HCT116 (cell line): ENCODE measurements around the gene RGS10.

Source experiments
- EZH2 ChIP-seq: fragments of 200-600 bp; sonication (generic); IDR thresholded peaks from 2 replicates; pipeline ENCODE4 v1.6.1; 2017; ENCODE audit warnings: antibody characterized with exemption, mixed run types
- EZH2phosphoT487 ChIP-seq: fragments of 200-600 bp; IDR thresholded peaks from 2 replicates; pipeline ENCODE4 v1.6.1; 2018; ENCODE audit warnings: antibody characterized with exemption, borderline replicate concordance
- POLR2A ChIP-seq: IDR thresholded peaks from 2 replicates; pipeline ENCODE4 v1.7.0; 2011; ENCODE audit warnings: borderline replicate concordance; ENCODE audit not compliant: insufficient read depth, insufficient read length; ENCODE audit errors: extremely low read depth
- POLR2AphosphoS5 ChIP-seq: IDR thresholded peaks from 2 replicates; pipeline ENCODE4 v1.6.1; 2011; ENCODE audit warnings: mild to moderate bottlenecking, low read depth, low read length, moderate library complexity
- RAD21 ChIP-seq: IDR thresholded peaks from 2 replicates; pipeline ENCODE4 v1.6.1; 2012; ENCODE audit warnings: low read depth, mild to moderate bottlenecking
- SRF ChIP-seq: IDR thresholded peaks from 2 replicates; pipeline ENCODE4 v1.6.1; 2012; ENCODE audit warnings: low read depth
- TF ChIP-seq, protein P1 (sequence below), 3 experiments: fragments of 200-600 bp in 1 of 3; sonication (generic) in 1 of 3; IDR thresholded peaks in 2 of 3; conservative IDR thresholded peaks in 1 of 3; 2 replicates each; pipeline ENCODE4 v1.5.1; 2012 to 2017; ENCODE audit warnings: low read depth in 2 of 3, low read length in 2 of 3, antibody characterized with exemption in 1 of 3, borderline replicate concordance in 1 of 3, control low read depth in 1 of 3, mild to moderate bottlenecking in 1 of 3, mixed read lengths in 1 of 3, mixed run types in 1 of 3, moderate library complexity in 1 of 3; ENCODE audit not compliant: insufficient read depth in 1 of 3
- TF ChIP-seq, protein P2 (sequence below): IDR thresholded peaks from 2 replicates; pipeline ENCODE4 v1.6.1; 2012; ENCODE audit warnings: low read depth
- TF ChIP-seq, protein P3 (sequence below): IDR thresholded peaks from 2 replicates; pipeline ENCODE4 v1.6.1; 2012

DNA sequence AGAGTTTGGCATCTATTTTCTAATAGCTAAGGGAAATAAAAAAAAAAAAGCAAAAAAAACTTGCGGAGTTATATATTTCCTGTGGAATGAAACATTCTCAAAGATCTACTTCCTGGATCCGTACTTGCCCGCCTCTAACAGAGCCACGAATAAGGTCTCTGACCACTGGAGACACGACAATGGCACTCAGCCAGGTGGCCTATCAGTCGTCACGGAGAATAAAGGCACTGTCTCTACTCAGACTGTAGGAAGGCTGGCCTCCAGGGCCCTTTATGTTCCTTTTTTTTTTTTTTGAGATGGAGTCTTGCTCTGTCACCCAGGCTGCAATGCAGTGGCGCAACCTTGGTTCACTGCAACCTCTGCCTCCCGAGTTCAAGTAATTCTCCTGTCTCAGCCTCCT, 58.7 kb downstream of the RGS10 start:
- TF ChIP-seq EZH2 (no peak), POLR2A (no peak), SRF (no peak), RAD21 (no peak), EZH2phosphoT487 (no peak), POLR2AphosphoS5 (no peak)
- TF ChIP-seq, protein P1, sequence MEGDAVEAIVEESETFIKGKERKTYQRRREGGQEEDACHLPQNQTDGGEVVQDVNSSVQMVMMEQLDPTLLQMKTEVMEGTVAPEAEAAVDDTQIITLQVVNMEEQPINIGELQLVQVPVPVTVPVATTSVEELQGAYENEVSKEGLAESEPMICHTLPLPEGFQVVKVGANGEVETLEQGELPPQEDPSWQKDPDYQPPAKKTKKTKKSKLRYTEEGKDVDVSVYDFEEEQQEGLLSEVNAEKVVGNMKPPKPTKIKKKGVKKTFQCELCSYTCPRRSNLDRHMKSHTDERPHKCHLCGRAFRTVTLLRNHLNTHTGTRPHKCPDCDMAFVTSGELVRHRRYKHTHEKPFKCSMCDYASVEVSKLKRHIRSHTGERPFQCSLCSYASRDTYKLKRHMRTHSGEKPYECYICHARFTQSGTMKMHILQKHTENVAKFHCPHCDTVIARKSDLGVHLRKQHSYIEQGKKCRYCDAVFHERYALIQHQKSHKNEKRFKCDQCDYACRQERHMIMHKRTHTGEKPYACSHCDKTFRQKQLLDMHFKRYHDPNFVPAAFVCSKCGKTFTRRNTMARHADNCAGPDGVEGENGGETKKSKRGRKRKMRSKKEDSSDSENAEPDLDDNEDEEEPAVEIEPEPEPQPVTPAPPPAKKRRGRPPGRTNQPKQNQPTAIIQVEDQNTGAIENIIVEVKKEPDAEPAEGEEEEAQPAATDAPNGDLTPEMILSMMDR (IDR thresholded peaks at IDR 0.05 in 2 of 3, conservative IDR thresholded peaks at IDR 0.05 in 1 of 3; ENCODE audit: borderline replicate concordance in 1 of 3, insufficient read depth in 1 of 3, low read depth in 2 of 3, low read length in 2 of 3), result no peak
- TF ChIP-seq, protein P2, sequence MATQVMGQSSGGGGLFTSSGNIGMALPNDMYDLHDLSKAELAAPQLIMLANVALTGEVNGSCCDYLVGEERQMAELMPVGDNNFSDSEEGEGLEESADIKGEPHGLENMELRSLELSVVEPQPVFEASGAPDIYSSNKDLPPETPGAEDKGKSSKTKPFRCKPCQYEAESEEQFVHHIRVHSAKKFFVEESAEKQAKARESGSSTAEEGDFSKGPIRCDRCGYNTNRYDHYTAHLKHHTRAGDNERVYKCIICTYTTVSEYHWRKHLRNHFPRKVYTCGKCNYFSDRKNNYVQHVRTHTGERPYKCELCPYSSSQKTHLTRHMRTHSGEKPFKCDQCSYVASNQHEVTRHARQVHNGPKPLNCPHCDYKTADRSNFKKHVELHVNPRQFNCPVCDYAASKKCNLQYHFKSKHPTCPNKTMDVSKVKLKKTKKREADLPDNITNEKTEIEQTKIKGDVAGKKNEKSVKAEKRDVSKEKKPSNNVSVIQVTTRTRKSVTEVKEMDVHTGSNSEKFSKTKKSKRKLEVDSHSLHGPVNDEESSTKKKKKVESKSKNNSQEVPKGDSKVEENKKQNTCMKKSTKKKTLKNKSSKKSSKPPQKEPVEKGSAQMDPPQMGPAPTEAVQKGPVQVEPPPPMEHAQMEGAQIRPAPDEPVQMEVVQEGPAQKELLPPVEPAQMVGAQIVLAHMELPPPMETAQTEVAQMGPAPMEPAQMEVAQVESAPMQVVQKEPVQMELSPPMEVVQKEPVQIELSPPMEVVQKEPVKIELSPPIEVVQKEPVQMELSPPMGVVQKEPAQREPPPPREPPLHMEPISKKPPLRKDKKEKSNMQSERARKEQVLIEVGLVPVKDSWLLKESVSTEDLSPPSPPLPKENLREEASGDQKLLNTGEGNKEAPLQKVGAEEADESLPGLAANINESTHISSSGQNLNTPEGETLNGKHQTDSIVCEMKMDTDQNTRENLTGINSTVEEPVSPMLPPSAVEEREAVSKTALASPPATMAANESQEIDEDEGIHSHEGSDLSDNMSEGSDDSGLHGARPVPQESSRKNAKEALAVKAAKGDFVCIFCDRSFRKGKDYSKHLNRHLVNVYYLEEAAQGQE, result no peak
- TF ChIP-seq, protein P3, sequence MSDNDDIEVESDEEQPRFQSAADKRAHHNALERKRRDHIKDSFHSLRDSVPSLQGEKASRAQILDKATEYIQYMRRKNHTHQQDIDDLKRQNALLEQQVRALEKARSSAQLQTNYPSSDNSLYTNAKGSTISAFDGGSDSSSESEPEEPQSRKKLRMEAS, result no peak
